22Rv1 (cell line): Measurements from ENCODE around the gene IL6.

Source experiments
- ZFX ChIP-seq: fragments of 450-650 bp; IDR thresholded peaks from 2 replicates; pipeline ENCODE4 v1.6.1; 2017; ENCODE audit warnings: antibody characterized with exemption, borderline replicate concordance
- TF ChIP-seq, protein P1 (sequence below): fragments of 450-650 bp; IDR thresholded peaks from 2 replicates; pipeline ENCODE4 v1.5.1; 2017; ENCODE audit warnings: mild to moderate bottlenecking

DNA sequence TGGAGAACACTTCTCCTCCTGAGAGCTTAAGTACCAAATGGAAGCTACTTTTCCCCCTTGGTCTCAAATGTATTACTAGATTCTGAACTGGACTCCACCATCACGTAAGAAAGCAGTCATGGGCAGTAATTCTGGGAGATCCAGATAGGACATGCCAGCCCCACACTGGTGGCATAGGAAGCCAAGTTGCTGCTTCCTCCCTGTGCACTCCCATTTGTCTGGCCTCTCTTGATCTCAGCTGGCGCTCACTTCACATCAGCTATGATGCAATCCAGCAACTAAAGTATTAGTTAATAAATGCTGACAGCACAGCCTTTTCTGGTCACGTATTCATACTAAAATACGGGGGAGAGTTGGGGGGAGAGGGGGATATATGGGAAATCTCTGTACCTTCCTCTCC lies 3.4 kb upstream of the IL6 start:
- TF ChIP-seq, protein P1, sequence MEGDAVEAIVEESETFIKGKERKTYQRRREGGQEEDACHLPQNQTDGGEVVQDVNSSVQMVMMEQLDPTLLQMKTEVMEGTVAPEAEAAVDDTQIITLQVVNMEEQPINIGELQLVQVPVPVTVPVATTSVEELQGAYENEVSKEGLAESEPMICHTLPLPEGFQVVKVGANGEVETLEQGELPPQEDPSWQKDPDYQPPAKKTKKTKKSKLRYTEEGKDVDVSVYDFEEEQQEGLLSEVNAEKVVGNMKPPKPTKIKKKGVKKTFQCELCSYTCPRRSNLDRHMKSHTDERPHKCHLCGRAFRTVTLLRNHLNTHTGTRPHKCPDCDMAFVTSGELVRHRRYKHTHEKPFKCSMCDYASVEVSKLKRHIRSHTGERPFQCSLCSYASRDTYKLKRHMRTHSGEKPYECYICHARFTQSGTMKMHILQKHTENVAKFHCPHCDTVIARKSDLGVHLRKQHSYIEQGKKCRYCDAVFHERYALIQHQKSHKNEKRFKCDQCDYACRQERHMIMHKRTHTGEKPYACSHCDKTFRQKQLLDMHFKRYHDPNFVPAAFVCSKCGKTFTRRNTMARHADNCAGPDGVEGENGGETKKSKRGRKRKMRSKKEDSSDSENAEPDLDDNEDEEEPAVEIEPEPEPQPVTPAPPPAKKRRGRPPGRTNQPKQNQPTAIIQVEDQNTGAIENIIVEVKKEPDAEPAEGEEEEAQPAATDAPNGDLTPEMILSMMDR: no peak
- TF ChIP-seq ZFX: no peak
